GM23248 (cell line): ENCODE results near the gene RNF31. TPM values are rescaled to one million over a fixed set of nuclear protein-coding genes. Genes with fewer than 3 reads are reported as not detected.

Source experiments
- DNase-seq: peaks from one replicate; pipeline ENCODE4 v3.0.0-alpha.2; 2015
- H2AFZ ChIP-seq: fragments of 200-600 bp; sonication (generic); 2 replicates; pipeline ENCODE4 v1.6.1; 2016; ENCODE audit warnings: antibody characterized with exemption
- H3F3A ChIP-seq: fragments of 200-600 bp; sonication (generic); 2 replicates; pipeline ENCODE4 v1.6.1; 2016; ENCODE audit warnings: mild to moderate bottlenecking, antibody characterized with exemption, mixed run types; ENCODE audit not compliant: insufficient read depth
- H3K27ac ChIP-seq: fragments of 200-600 bp; sonication (generic); 2 replicates; pipeline ENCODE4 v1.5.1; 2016; ENCODE audit warnings: mild to moderate bottlenecking
- H3K27me3 ChIP-seq: fragments of 200-600 bp; sonication (generic); replicated peaks from 2 replicates; pipeline ENCODE4 v1.6.1; 2016; ENCODE audit warnings: mild to moderate bottlenecking; ENCODE audit not compliant: insufficient read depth
- H3K36me3 ChIP-seq: fragments of 200-600 bp; sonication (generic); 2 replicates; pipeline ENCODE4 v1.6.1; 2016; ENCODE audit warnings: low read depth, mild to moderate bottlenecking
- H3K4me1 ChIP-seq: fragments of 200-600 bp; sonication (generic); 2 replicates; pipeline ENCODE4 v1.6.1; 2016; ENCODE audit warnings: mild to moderate bottlenecking; ENCODE audit not compliant: insufficient read depth
- H3K4me2 ChIP-seq: fragments of 200-600 bp; sonication (generic); one replicate; pipeline ENCODE4 v1.6.1; 2016; ENCODE audit warnings: mild to moderate bottlenecking; ENCODE audit not compliant: unreplicated experiment
- H3K4me3 ChIP-seq: fragments of 200-600 bp; sonication (generic); 2 replicates; pipeline ENCODE4 v1.5.1; 2016; ENCODE audit warnings: mild to moderate bottlenecking
- H3K79me2 ChIP-seq: fragments of 200-600 bp; sonication (generic); 2 replicates; pipeline ENCODE4 v1.6.1; 2016; ENCODE audit warnings: mild to moderate bottlenecking; ENCODE audit not compliant: insufficient read depth
- H3K9ac ChIP-seq: fragments of 200-600 bp; sonication (generic); 2 replicates; pipeline ENCODE4 v1.6.1; 2016; ENCODE audit warnings: mild to moderate bottlenecking
- H3K9me2 ChIP-seq: fragments of 200-600 bp; sonication (generic); 2 replicates; pipeline ENCODE4 v1.6.1; 2016; ENCODE audit warnings: mixed run types, mild to moderate bottlenecking, moderate library complexity; ENCODE audit not compliant: insufficient read depth
- H3K9me3 ChIP-seq: fragments of 200-600 bp; sonication (generic); one replicate; pipeline ENCODE4 v1.6.1; 2017; ENCODE audit warnings: low read depth
- H4K20me1 ChIP-seq: fragments of 200-600 bp; sonication (generic); 2 replicates; pipeline ENCODE4 v1.6.0; 2016; ENCODE audit not compliant: insufficient read depth
- EZH2 ChIP-seq: fragments of 200-600 bp; sonication (generic); IDR thresholded peaks from 2 replicates; pipeline ENCODE4 v1.6.1; 2018; ENCODE audit warnings: antibody characterized with exemption, mild to moderate bottlenecking; ENCODE audit not compliant: insufficient read depth, poor library complexity, severe bottlenecking
- EZH2phosphoT487 ChIP-seq: fragments of 200-600 bp; sonication (generic); IDR thresholded peaks from 2 replicates; pipeline ENCODE4 v1.6.1; 2018; ENCODE audit warnings: antibody characterized with exemption, moderate library complexity, mild to moderate bottlenecking, low read depth; ENCODE audit not compliant: insufficient read depth
- WGBS, 2 experiments: methylation state at CpG; one replicate each; pipeline ENCODE4 v1.1.6; 2015 to 2017; ENCODE audit warnings: low lambda C conversion rate in 2 of 2, low coverage in 1 of 2; ENCODE audit errors: missing lambda C conversion rate in 2 of 2; 5-methylcytosine and 5-hydroxymethylcytosine counted together
- in situ Hi-C: fragments of 300-500 bp; cut with MboI; formaldehyde crosslinking; loops from 2 replicates; pipeline ENCODE4 v1.15.0; 2020
- polyA plus RNA-seq: library from polyadenylated mRNA; unstranded; fragments of >200 nt; fragmentation: Nextera tagmentation; extraction: Ambion mirVana; gene quantifications from 2 replicates; pipeline ENCODE4 v1.2.1, GENCODE V29; 2016
- total RNA-seq: library from RNA; depleted of rRNA; stranded (reverse); fragments of >200 nt; shearing (Covaris generic); gene quantifications from 2 replicates; pipeline ENCODE4 v1.2.3, GENCODE V29; 2014

RNF31 gene
- total and polyA plus RNA-seq, 2 experiments from 2014 or later: 29.4 to 40.3 TPM

DNA sequence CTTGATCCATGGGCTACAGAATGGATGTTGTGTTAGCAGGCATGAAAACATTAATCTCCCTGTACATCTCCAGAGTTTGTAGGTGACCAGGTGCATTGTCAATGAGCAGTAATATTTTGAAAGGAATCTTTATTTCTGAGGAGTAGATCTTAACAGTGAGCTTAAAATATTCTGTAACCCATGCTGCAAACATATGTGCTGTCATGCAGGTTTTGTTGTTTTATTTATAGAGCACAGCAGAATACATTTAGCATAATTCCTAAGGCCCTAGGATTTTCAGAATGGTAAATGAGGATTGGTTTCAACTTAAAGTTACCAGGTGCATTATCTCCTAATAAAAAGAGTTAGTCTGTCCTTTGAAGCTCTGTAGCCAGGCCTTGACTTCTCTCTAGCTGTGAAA, 20.4 kb upstream of the RNF31 start:
- no peaks in the 10 kb centered on the region for H3F3A ChIP-seq
- no peak overlapping the region for H3K9ac ChIP-seq
- in situ Hi-C loops: no loop called here

DNA sequence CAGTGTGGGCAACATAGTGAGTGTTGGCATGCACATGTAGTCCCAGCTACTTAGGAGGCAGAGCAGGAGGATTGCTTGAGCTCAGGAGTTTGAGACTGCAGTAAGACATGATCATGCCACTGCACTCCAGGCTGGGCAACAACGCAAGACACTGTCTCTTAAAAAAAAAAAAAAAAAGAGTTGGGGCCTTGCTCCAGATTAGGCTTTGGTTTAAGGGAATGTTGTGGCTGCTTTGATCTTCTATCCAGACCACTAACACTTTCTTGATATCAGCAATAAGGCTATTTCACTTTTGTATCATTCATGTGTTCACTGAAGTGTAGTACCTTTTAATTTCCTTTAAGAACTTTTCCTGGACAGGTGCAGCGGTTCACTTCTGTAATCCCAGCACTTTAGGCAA, 19.6 kb upstream of the RNF31 start:
- no peak for DNase-seq
- TF ChIP-seq EZH2 (no peak), EZH2phosphoT487 (no peak)
- no peak overlapping the region for H3K27ac ChIP-seq
- H3K27me3 ChIP-seq: no peaks in the 10 kb centered on the region
- H3K79me2 ChIP-seq: no peaks in the 10 kb centered on the region
- H2AFZ ChIP-seq: no peak overlapping the region
- no peaks in the 10 kb centered on the region for H3K4me1 ChIP-seq
- H3K4me2 ChIP-seq: no peak overlapping the region
- no peaks in the 10 kb centered on the region for H3K9me3 ChIP-seq
- no peaks in the 10 kb centered on the region for H3K9me2 ChIP-seq
- H3K9ac ChIP-seq: no peak overlapping the region
- no peaks in the 10 kb centered on the region for H3F3A ChIP-seq
- WGBS, 2 experiments: 77% methylated on average over 2 of the region's 2 CpGs
- H3K36me3 ChIP-seq: no peaks in the 10 kb centered on the region
- no peaks in the 10 kb centered on the region for H4K20me1 ChIP-seq
- in situ Hi-C loops: no loop called here
- no peak overlapping the region for H3K4me3 ChIP-seq

More for the DNA sequence above, 20.4 kb upstream of the RNF31 start:
- H2AFZ ChIP-seq: no peak overlapping the region
- H3K9me2 ChIP-seq: no peaks in the 10 kb centered on the region
- H3K27ac ChIP-seq: no peak overlapping the region
- H3K36me3 ChIP-seq: no peaks in the 10 kb centered on the region
- TF ChIP-seq EZH2 (no peak), EZH2phosphoT487 (no peak)
- no peaks in the 10 kb centered on the region for H3K79me2 ChIP-seq
- no peak overlapping the region for H3K4me2 ChIP-seq
- no peak overlapping the region for H3K4me3 ChIP-seq
- H4K20me1 ChIP-seq: no peaks in the 10 kb centered on the region
- no peak for DNase-seq
- H3K27me3 ChIP-seq: no peaks in the 10 kb centered on the region
- H3K4me1 ChIP-seq: no peaks in the 10 kb centered on the region
- no peaks in the 10 kb centered on the region for H3K9me3 ChIP-seq

DNA sequence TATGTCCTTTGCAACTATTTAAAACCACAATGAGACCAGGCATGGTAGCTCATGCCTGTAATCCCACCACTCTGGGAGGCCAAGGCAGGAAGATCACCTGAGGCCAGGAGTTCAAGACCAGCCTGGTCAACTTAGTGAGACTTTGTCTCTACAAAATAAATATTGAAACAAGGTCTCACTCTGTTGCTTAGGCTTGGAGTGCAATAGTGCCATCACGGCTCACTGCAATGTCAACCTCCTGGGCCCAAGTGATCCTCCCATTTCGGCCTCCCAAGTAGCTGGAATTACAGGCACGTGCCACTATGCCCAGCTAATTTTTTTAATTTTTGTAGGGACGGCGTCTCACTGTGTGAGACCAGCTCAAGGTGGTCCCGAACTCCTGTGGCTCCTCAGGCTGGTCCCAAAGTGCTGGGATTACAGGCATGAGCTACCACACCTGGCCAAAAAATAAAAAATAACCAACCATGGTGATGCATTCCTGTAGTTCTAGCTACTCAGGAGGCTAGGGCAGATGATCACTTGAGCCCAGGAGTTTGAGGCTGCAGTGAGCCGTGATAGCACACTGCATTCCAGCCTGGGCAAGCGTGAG, 17.8 kb upstream of the RNF31 start:
- Histone ChIP-seq H3K79me2 (no peaks in the 10 kb centered on the region), H2AFZ (no peak overlapping the region), H3K9me2 (no peaks in the 10 kb centered on the region), H3K4me2 (no peak overlapping the region), H3K36me3 (no peaks in the 10 kb centered on the region), H3K4me3 (no peak overlapping the region), H3K9me3 (no peaks in the 10 kb centered on the region), H3K9ac (no peak overlapping the region), H3K27ac (no peak overlapping the region), H3K27me3 (no peaks in the 10 kb centered on the region), H3K4me1 (no peaks in the 10 kb centered on the region), H3F3A (no peaks in the 10 kb centered on the region), H4K20me1 (no peaks in the 10 kb centered on the region)
- WGBS, 2 experiments: 85 to 88% methylated on average over 8 of the region's 8 CpGs
- TF ChIP-seq EZH2 (no peak), EZH2phosphoT487 (no peak)
- no peak for DNase-seq
- in situ Hi-C loops: no loop called here

DNA sequence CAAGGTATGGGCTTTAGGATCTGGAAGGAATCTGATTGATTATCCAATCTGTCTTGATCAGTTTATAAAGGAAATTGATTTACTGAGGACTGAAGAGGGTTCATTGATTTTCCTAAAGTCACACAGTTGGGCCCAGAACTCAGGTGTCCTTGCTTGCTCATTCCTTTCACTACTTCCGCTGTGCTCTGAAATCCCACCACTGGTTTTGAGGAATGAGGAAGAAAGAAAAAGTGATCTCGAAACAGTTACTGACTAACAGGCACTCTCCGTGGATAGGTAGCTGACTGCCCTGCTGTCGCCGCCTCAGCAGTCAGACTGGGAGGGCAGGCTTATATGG, 16.9 kb upstream of the RNF31 start, which contains the start of gene FITM1:
TSS of gene FITM1 (plus strand) at position 280 of the 337 bp plus-strand sequence. CDS start 905 bp downstream, outside the sequence.
- no peaks in the 10 kb centered on the region for H3K9me3 ChIP-seq
- 89% methylated on average over 5 of the region's 5 CpGs for WGBS, 2 experiments
- TF ChIP-seq EZH2phosphoT487: no peak
- no peak for TF ChIP-seq EZH2
- no peaks in the 10 kb centered on the region for H3K79me2 ChIP-seq
- H3K4me3 ChIP-seq: no peak within 1 kb of the TSS
- in situ Hi-C loops: no loop called here
- no peaks in the 10 kb centered on the region for H3K9me2 ChIP-seq
- no peaks in the 10 kb centered on the region; the same call in 1 of the 2 replicates for H3K4me1 ChIP-seq
- no peak within 1 kb of the TSS for H2AFZ ChIP-seq
- H3K4me2 ChIP-seq: no peak within 1 kb of the TSS
- DNase-seq: no peak
- H3K36me3 ChIP-seq: no peaks in the 10 kb centered on the region
- H3K9ac ChIP-seq: no peak within 1 kb of the TSS
- no peaks in the 10 kb centered on the region for H3F3A ChIP-seq
- H4K20me1 ChIP-seq: no peaks in the 10 kb centered on the region
- H3K27ac ChIP-seq: no peak within 1 kb of the TSS
- H3K27me3 ChIP-seq: no peaks in the 10 kb centered on the region
